IPS DF 6.9 (cell line): ENCODE results near the gene SKIDA1.

Experiments used
- DNase-seq: peaks from one replicate; pipeline ENCODE4 v3.0.0-alpha.2; 2013; ENCODE audit warnings: low read depth, low spot score
- H3K27ac ChIP-seq: one replicate; pipeline ENCODE4 v1.5.1; 2013; ENCODE audit warnings: low read length, control low read depth
- H3K27me3 ChIP-seq: 2 replicates; pipeline ENCODE4 v1.6.1; 2013; ENCODE audit warnings: mild to moderate bottlenecking, low read length; ENCODE audit not compliant: control insufficient read depth, insufficient read depth
- H3K36me3 ChIP-seq: 2 replicates; pipeline ENCODE4 v1.6.1; 2013; ENCODE audit warnings: low read length; ENCODE audit not compliant: control insufficient read depth, insufficient read depth
- H3K4me1 ChIP-seq: 2 replicates; pipeline ENCODE4 v1.6.1; 2013; ENCODE audit warnings: low read length; ENCODE audit not compliant: control insufficient read depth, insufficient read depth
- H3K4me3 ChIP-seq: 2 replicates; pipeline ENCODE4 v1.5.1; 2013; ENCODE audit warnings: mild to moderate bottlenecking, low read length
- H3K9me3 ChIP-seq: 2 replicates; pipeline ENCODE4 v1.6.1; 2013; ENCODE audit warnings: low read length, inconsistent platforms; ENCODE audit not compliant: control insufficient read depth, insufficient read depth
- WGBS: extraction: QIAGEN DNeasy Blood & Tissue Kit; methylation state at CpG from one replicate; pipeline ENCODE4 v1.1.7; 2013; ENCODE audit warnings: mixed read lengths, missing lambda C conversion rate; ENCODE audit not compliant: insufficient read length, insufficient coverage; 5-methylcytosine and 5-hydroxymethylcytosine counted together

Gene SKIDA1

DNA sequence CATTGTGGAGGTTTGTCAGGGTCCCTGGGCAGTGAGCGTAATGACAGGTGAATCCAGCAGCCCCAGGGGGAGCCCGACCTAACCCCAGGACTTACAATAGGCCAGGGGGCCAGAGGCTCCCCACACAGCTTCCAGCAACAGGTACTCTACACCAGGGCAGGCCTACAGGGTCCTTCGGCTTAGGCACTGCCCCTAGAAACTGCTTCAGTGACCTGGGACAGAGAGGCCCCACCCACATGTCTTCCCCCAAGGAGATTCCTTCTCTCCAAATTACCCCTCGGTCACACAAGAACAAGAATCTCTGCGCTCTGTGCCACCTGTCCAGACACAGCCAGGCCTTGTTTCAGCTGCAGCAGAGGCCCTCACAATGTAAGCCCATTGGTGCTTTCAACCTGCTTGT, 24.4 kb downstream of the SKIDA1 start:
- Histone ChIP-seq H3K27me3 (peaks cover 10% of the 10 kb centered on the region; the same call in 1 of the 2 replicates), H3K9me3 (no peaks in the 10 kb centered on the region), H3K27ac (no peak overlapping the region), H3K4me3 (no peak overlapping the region), H3K36me3 (no peaks in the 10 kb centered on the region), H3K4me1 (peaks cover 11% of the 10 kb centered on the region)
- no peak for DNase-seq
- no CpG with 5 or more reads among the region's 5 CpGs for WGBS

DNA sequence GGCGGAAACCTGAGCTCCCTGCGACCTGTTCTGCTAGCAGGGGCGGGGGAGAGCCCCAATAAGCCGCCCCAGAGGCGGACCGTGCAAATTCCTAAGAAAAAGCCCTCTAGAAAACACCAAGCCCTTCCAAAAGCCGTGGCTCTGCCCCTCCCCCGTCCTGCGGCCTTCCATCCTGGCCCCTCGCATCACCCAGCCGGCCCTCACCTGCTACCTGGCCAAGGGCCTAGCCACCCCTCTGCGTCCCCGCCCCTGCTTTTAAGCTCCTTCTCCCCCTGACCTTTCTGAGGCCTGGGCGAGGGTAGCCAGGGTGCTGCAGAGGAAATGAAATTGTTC, 24.9 kb downstream of the SKIDA1 start:
- no peak overlapping the region for H3K27ac ChIP-seq
- DNase-seq: no peak
- H3K4me3 ChIP-seq: peak overlapping the region; percentile 32; the same call in 1 of the 2 replicates
- H3K9me3 ChIP-seq: no peaks in the 10 kb centered on the region
- H3K4me1 ChIP-seq: peaks cover 8% of the 10 kb centered on the region
- H3K27me3 ChIP-seq: peaks cover 10% of the 10 kb centered on the region; the same call in 1 of the 2 replicates
- no peaks in the 10 kb centered on the region for H3K36me3 ChIP-seq
- WGBS: no CpG with 5 or more reads among the region's 14 CpGs

DNA sequence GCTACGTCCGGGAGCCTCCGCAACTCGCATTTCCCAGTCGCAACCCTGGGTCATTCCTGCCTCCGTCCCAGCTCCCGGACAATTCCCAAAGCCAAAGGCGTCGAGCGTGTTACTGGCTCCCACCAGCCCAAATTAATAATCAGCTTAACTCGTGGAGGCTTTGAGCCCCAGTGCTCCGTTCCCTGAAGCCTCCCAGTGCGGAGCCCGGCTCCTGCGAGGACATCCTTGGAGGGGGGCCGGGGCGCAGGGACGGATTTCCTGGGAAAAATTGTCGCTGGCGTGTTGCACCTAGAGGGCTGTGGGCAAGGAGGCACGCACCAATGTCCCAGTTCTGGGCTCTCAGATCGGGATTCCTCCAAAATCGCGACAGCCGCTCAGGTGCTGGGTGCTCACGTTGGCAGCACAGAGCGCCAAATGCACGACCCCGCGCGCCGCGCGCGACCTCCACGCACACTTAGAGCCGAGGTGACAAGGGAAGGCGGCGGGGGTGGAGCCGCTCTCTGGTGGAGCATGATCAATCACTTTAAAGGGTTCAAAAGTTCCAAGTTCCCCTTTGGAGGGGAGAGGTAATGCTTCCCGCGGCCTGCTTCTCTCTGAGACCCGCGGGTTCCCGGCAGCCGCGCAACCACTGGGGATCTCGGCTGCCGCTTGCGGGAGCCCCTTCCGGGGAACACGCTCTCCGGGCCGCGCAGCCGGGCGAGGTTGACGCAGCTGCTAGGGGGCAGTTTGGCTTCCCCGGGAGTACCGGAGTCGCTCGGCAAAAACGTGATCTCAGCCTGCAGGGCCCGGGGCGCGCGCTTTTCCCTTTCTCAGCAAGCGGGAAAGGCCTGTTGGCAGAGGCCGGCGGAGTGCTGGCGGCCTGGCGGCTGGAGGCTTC, 25.5 kb downstream of the SKIDA1 start:
- H3K27ac ChIP-seq: no peak overlapping the region
- H3K4me1 ChIP-seq: peaks cover 8% of the 10 kb centered on the region
- peaks cover 10% of the 10 kb centered on the region; the same call in 1 of the 2 replicates for H3K27me3 ChIP-seq
- no peak for DNase-seq
- H3K9me3 ChIP-seq: no peaks in the 10 kb centered on the region
- WGBS: no CpG with 5 or more reads among the region's 72 CpGs
- peak overlapping the region; percentile 32; the same call in 1 of the 2 replicates for H3K4me3 ChIP-seq
- no peaks in the 10 kb centered on the region for H3K36me3 ChIP-seq

DNA sequence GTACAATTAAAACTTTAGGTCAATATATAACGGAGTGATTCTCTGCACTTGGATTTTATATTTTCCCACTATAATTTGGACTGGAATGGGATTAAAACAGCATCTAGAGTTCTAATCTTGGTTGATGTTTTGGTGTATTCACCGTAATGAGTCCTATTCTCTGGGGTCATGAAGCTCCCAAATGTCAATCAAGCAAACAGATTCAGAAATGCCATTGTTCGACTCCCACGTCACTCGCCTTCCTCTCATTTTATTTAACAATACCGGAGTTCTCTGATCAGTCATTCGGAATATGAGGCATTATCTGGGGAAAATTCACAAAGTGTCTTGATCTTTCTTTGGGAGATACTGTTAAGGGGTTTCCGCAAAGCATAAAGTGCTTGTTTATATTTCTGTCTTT, 26.5 kb downstream of the SKIDA1 start:
- no peak for DNase-seq
- H3K27me3 ChIP-seq: peaks cover 10% of the 10 kb centered on the region; the same call in 1 of the 2 replicates
- no peak overlapping the region for H3K4me3 ChIP-seq
- peaks cover 10% of the 10 kb centered on the region for H3K4me1 ChIP-seq
- no CpG with 5 or more reads among the region's 8 CpGs for WGBS
- H3K27ac ChIP-seq: no peak overlapping the region
- H3K36me3 ChIP-seq: no peaks in the 10 kb centered on the region
- H3K9me3 ChIP-seq: no peaks in the 10 kb centered on the region

DNA sequence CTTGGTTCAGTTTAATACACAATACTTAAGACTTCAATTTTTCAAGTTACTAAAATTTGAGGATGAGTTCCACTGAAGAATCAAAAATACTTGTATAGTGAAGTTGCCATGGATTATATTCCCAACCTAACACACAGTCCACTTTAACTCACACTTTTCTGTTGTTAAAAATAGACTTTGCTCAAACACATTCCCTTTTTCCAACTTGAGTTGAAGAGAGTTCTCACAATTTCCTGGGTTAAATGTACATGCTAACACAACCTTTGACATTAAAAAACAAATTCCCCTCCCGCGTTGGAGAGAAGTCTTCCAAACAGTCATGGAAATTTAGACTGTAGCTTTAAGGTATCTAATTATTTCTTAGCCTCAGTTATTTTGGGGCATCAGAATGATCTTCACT, 27.1 kb downstream of the SKIDA1 start:
- Histone ChIP-seq H3K27me3 (peaks cover 10% of the 10 kb centered on the region; the same call in 1 of the 2 replicates), H3K4me1 (peaks cover 10% of the 10 kb centered on the region), H3K27ac (no peak overlapping the region), H3K9me3 (no peaks in the 10 kb centered on the region), H3K4me3 (no peak overlapping the region), H3K36me3 (no peaks in the 10 kb centered on the region)
- WGBS: no CpG with 5 or more reads among the region's 2 CpGs
- DNase-seq: no peak

DNA sequence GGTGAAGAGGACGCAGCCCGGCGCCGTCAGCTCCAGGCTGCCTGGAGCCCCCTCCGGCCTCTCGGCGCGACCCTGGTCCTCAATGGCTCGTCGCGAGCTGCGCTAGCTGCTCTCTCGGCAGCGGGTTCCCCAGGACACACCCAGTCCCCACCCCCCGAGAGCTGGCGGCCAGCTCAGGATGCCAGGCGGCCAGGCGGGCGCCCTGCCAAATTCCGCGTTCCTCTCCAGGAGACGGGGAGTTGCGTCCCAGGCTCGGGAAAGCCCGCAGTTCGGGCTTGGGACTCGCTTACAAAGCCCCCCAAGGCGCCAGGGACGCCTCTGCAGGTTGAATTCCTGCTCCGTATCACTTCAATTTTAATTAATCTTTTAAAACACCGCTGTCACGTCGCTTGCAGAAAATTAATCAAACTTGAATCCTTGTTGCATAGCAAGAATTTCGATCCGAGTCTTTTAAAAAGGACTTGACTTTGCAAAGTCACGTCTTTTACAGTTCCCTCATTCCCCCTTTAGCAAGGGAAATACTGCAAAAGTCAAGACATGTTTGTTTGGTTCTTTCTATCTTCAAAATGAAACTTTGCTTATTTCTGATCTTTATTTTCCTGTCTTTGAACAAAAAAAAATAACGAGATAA, 28.2 kb downstream of the SKIDA1 start:
- Histone ChIP-seq H3K36me3 (no peaks in the 10 kb centered on the region), H3K4me3 (peak overlapping the region; percentile 68), H3K27ac (no peak overlapping the region), H3K9me3 (no peaks in the 10 kb centered on the region), H3K4me1 (peaks cover 10% of the 10 kb centered on the region), H3K27me3 (peaks cover 10% of the 10 kb centered on the region; the same call in 1 of the 2 replicates)
- no CpG with 5 or more reads among the region's 37 CpGs for WGBS
- no peak for DNase-seq

DNA sequence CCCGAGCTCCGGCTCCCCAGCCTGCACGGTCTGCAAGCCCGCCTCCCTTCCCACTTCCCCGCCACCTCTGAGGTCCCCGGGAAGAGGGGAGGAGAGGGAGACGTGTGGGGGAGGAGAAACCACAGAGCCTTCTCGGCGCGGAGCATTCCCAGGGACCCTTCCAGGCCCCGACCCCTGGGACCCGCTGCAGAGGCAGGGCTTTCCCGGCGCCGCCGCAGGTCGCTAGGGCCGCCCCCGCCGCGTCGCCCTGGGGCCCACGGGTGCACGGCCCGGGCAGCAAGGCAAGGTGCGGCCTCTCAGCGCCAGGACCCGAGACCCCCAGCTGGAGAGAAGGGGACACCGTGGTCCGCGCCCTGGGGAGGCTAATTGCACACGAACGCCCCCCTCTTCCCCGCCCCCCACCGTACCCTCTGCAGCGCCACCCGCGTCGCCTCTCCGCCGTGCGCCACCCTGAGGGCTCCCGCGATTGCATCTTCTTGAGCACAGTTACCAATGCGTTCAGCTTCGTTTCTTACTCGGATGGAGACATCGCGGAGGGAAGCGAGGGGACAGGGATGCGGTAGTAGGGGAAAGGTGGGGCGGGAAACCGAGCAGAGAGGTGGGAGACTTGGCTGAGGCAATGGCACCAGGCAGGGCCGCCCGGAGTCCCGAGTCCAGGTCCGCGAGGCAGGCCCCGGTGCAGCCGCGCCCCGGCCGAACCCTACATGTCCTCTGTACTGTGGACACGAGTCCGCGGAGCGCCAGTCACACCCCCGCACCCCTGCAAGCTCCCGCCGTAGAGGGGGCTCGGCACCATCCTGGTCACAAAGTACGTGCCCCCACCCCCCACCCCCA, 28.9 kb downstream of the SKIDA1 start:
- H3K27me3 ChIP-seq: peaks cover 10% of the 10 kb centered on the region; the same call in 1 of the 2 replicates
- H3K4me1 ChIP-seq: peaks cover 6% of the 10 kb centered on the region; the same call in 1 of the 2 replicates
- no peaks in the 10 kb centered on the region for H3K9me3 ChIP-seq
- no CpG with 5 or more reads among the region's 72 CpGs for WGBS
- DNase-seq: no peak
- H3K4me3 ChIP-seq: peak overlapping the region; percentile 68
- no peaks in the 10 kb centered on the region for H3K36me3 ChIP-seq
- no peak overlapping the region for H3K27ac ChIP-seq

DNA sequence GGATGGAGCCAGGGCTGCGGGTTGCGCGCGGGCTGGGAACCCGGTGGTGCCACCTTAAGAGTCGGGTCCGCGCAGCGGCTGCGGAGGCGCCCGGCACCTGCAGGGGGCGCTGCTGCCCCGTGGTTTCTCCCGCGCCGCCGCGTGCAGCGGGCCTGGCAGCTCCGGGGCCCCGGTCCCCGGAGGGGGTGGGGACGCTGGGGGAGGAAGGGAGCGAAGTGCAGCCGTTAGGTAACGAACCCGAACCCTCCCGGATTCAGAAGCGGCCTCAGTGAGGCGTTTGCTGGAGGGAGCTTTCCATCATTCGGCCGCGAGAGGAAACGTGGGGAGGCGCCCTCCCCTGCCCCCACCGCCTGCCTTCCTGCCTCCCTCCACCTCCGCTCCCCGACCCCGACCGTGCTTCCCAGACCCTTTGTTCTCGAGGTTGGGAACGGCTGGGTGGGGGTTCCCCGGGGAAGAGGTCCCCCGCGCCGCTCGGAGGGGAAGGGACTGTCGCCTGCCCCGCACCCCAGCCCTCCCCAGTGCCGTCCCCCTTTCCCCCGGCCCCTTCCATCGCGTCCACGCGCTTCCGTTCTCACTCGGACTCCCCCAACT, 29.6 kb downstream of the SKIDA1 start:
- H3K9me3 ChIP-seq: no peaks in the 10 kb centered on the region
- no peaks in the 10 kb centered on the region for H3K36me3 ChIP-seq
- H3K27ac ChIP-seq: no peak overlapping the region
- no CpG with 5 or more reads among the region's 58 CpGs for WGBS
- no peak for DNase-seq
- 0 out of 2 replicates have a peak, but pooled peaks cover 2% of the 10 kb centered on the region for H3K4me1 ChIP-seq
- H3K4me3 ChIP-seq: peak overlapping the region; percentile 68; the same call in 1 of the 2 replicates
- peaks cover 10% of the 10 kb centered on the region; the same call in 1 of the 2 replicates for H3K27me3 ChIP-seq

DNA sequence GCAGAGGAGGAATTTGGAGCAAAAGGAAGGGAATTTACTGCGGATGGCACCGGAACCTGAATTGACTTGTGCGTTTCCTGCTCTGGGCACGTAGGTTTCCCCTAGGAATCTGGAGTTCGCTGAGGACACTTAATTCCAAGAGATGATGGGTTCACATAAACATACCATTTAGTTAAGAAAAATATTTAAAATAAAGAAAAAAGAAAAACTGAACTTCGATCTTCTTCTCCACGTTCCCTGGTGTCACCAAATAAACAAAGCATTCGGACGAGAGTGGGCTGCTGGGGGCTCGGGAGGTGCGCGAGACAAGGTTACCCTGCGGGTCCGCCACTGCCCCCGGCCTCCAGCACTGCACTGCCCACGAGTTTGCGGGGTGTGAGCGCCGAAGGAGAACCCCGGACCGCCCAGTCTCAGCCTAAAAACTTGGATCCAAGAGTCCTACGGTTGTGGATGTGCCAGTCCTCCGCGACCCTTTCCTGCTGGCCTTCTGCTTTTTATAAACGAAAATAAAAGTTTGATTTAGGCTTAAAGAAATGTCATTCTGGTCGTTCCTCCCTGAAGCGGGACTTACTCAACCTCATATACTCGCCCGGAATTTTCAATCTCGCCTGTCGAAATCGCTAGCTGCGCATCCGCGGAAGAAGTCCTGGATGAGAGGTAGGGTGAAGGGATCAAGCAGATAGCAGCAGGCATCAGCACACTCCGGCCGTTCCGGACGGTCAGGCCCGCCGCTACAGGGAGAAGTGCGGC, 30.3 kb downstream of the SKIDA1 start:
- Histone ChIP-seq H3K4me3 (peak overlapping the region; percentile 68; the same call in 1 of the 2 replicates), H3K27ac (no peak overlapping the region), H3K27me3 (peaks cover 10% of the 10 kb centered on the region; the same call in 1 of the 2 replicates), H3K9me3 (no peaks in the 10 kb centered on the region), H3K4me1 (0 out of 2 replicates have a peak, but pooled peaks cover 2% of the 10 kb centered on the region), H3K36me3 (no peaks in the 10 kb centered on the region)
- no peak for DNase-seq
- WGBS: no CpG with 5 or more reads among the region's 42 CpGs
